Esophagus muscularis mucosa (tissue), 4 donors: ENCODE measurements around the gene TK2. TPM values are rescaled to one million over a fixed set of nuclear protein-coding genes. Genes with fewer than 3 reads are reported as not detected.

Experiments
- DNase-seq: peaks from one replicate; pipeline ENCODE4 v3.0.0-alpha.2; 2017; ENCODE audit errors: extremely low spot score
- H3K27ac ChIP-seq, 4 donors: fragments of 200-600 bp; sonication (generic); replicated peaks in 1 of 4; 1 replicate in 3 of 4; 2 replicates in 1 of 4; pipeline ENCODE4 v1.5.1; 2016 to 2019; ENCODE audit warnings: mild to moderate bottlenecking in 1 of 4
- H3K27me3 ChIP-seq, 4 donors: fragments of 200-600 bp; sonication (generic); one replicate each; pipeline versions ENCODE4 v1.5.1 to v1.6.0; 2016 to 2019
- H3K36me3 ChIP-seq, 4 donors: fragments of 200-600 bp; sonication (generic); one replicate each; pipeline ENCODE4 v1.5.1; 2016 to 2019
- H3K4me1 ChIP-seq, 4 donors: fragments of 200-600 bp; sonication (generic); one replicate each; pipeline ENCODE4 v1.5.1; 2016 to 2019
- H3K4me3 ChIP-seq, 4 donors: fragments of 200-600 bp; sonication (generic); 1 replicate in 2 of 4; 2 replicates in 2 of 4; pipeline ENCODE4 v1.5.1; 2016 to 2019; ENCODE audit warnings: mild to moderate bottlenecking in 4 of 4, moderate library complexity in 1 of 4
- H3K9me3 ChIP-seq, 4 donors: fragments of 200-600 bp; sonication (generic); 1 replicate in 3 of 4; 2 replicates in 1 of 4; pipeline ENCODE4 v1.5.1; 2016 to 2019
- CTCF ChIP-seq, 3 experiments: fragments of 200-600 bp in 2 of 3; fragments of 450-650 bp in 1 of 3; sonication (generic) in 2 of 3; IDR thresholded peaks; one replicate each; pipeline ENCODE4 v1.5.1; 2017 to 2019; ENCODE audit warnings: antibody characterized with exemption in 3 of 3, mild to moderate bottlenecking in 2 of 3, moderate library complexity in 1 of 3
- EP300 ChIP-seq: sonication (generic); formaldehyde crosslinking; IDR thresholded peaks from one replicate; pipeline ENCODE4 v1.6.1; 2017; ENCODE audit warnings: antibody characterized with exemption
- POLR2A ChIP-seq: fragments of 450-650 bp; IDR thresholded peaks from one replicate; pipeline ENCODE4 v1.6.1; 2017; ENCODE audit warnings: antibody characterized with exemption, moderate library complexity, mild to moderate bottlenecking, low read depth
- POLR2AphosphoS5 ChIP-seq, 2 donors: sonication (generic); formaldehyde crosslinking; IDR thresholded peaks; one replicate each; pipeline ENCODE4 v1.6.1; 2017; ENCODE audit warnings: antibody characterized with exemption in 2 of 2
- WGBS: methylation state at CpG from one replicate; pipeline ENCODE4 v1.1.5; 2018; 5-methylcytosine and 5-hydroxymethylcytosine counted together
- intact Hi-C: fragments of 100-400 bp; cut with DNase I; formaldehyde crosslinking; loops from one replicate; pipeline ENCODE4 v1.15.1; 2023
- total RNA-seq, 4 donors: library from RNA; depleted of rRNA; stranded (reverse); fragments of >200 nt; gene quantifications; one replicate each; pipeline versions ENCODE4 v1.1.0 to v1.2.1, GENCODE V29; 2016

The TK2 gene
- total RNA-seq, 4 donors from 2014 or later: 26.3 to 35.2 (median 30.0) TPM

GRCh38 chr16:66522816-66523590 lies 26.9 kb downstream of the TK2 start:
- peaks cover 12 to 68% (median 44%) of the 10 kb centered on the region in 4 donors for H3K36me3 ChIP-seq
- intact Hi-C loops: no loop called here
- no peak for TF ChIP-seq POLR2A
- TF ChIP-seq CTCF (IDR thresholded peaks at IDR 0.05): no peak
- no peak for TF ChIP-seq POLR2AphosphoS5 (IDR thresholded peaks at IDR 0.05)
- TF ChIP-seq EP300: no peak
- peaks cover 41 to 71% (median 61%) of the 10 kb centered on the region in 4 donors for H3K4me1 ChIP-seq
- H3K27me3 ChIP-seq: no peaks in the 10 kb centered on the region
- H3K27ac ChIP-seq: peak overlapping the region; percentile 2 to 93 (median 70)
- H3K4me3 ChIP-seq: no peak overlapping the region
- no peak for DNase-seq
- WGBS: 96% methylated on average over 8 of the region's 11 CpGs
- no peaks in the 10 kb centered on the region for H3K9me3 ChIP-seq

- no peaks in the 10 kb centered on the region for H3K27me3 ChIP-seq
- peaks cover 49 to 80% (median 70%) of the 10 kb centered on the region in 4 donors for H3K4me1 ChIP-seq
- H3K4me3 ChIP-seq: no peak overlapping the region
- TF ChIP-seq POLR2A: no peak
- no peak for TF ChIP-seq CTCF (IDR thresholded peaks at IDR 0.05)
- TF ChIP-seq EP300: no peak
- no peak for TF ChIP-seq POLR2AphosphoS5 (IDR thresholded peaks at IDR 0.05)
- H3K9me3 ChIP-seq: no peaks in the 10 kb centered on the region
- peaks cover 4 to 59% (median 36%) of the 10 kb centered on the region in 4 donors for H3K36me3 ChIP-seq
- 66% methylated on average over 15 of the region's 17 CpGs for WGBS
- H3K27ac ChIP-seq: peak overlapping the region; percentile 50 to 93 (median 70)
- intact Hi-C loops: no loop called here
- DNase-seq: no peak
These were observed 27.8 kb downstream of the TK2 start for GRCh38 chr16:66521951-66522771.

- TF ChIP-seq POLR2A (no peak), EP300 (no peak), CTCF (IDR thresholded peaks at IDR 0.05) (no peak), POLR2AphosphoS5 (IDR thresholded peaks at IDR 0.05) (no peak)
- Histone ChIP-seq H3K36me3 (peaks cover 4 to 50% (median 27%) of the 10 kb centered on the region in 4 donors), H3K4me3 (no peak overlapping the region), H3K9me3 (no peaks in the 10 kb centered on the region), H3K27me3 (no peaks in the 10 kb centered on the region), H3K4me1 (peaks cover 56 to 88% (median 79%) of the 10 kb centered on the region in 4 donors), H3K27ac (peak overlapping the region; percentile 50 to 93 (median 70))
- no peak for DNase-seq
- intact Hi-C loops: no loop called here
- WGBS: 56% methylated on average over 2 of the region's 5 CpGs
These were observed 28.6 kb downstream of the TK2 start for GRCh38 chr16:66521252-66521713.

GRCh38 chr16:66520406-66521170 lies 29.3 kb downstream of the TK2 start:
- peaks cover 63 to 95% (median 86%) of the 10 kb centered on the region in 4 donors for H3K4me1 ChIP-seq

More at GRCh38 chr16:66520406-66521170, 29.3 kb downstream of the TK2 start:
- Histone ChIP-seq H3K4me3 (no peak overlapping the region), H3K36me3 (peaks cover 4 to 44% (median 20%) of the 10 kb centered on the region in 4 donors), H3K27me3 (no peaks in the 10 kb centered on the region), H3K27ac (peak overlapping the region; percentile 58 to 93 (median 72)), H3K9me3 (no peaks in the 10 kb centered on the region)
- WGBS: 73% methylated on average over 13 of the region's 14 CpGs
- TF ChIP-seq CTCF (IDR thresholded peaks at IDR 0.05) (no peak), POLR2AphosphoS5 (IDR thresholded peaks at IDR 0.05) (peak in 1 of 2 donors; percentile 22)
- intact Hi-C loops: no loop called here
- DNase-seq: no peak
